OCI-LY3 (cell line): ENCODE results near the gene CD302.

Experiments used
- H2AFZ ChIP-seq: fragments of 200-600, 300-600 bp; shearing (Covaris generic); 2 replicates; pipeline ENCODE4 v1.6.0; 2014; ENCODE audit warnings: antibody characterized with exemption, low read depth, low read length
- H3K27ac ChIP-seq: fragments of 200-600, 300-600 bp; sonication (generic); 2 replicates; pipeline ENCODE4 v1.5.1; 2014; ENCODE audit warnings: mild to moderate bottlenecking, low read length, moderate library complexity, mixed read lengths
- H3K27me3 ChIP-seq: fragments of 200-600, 300-600 bp; sonication (generic); 2 replicates; pipeline ENCODE4 v1.6.1; 2014; ENCODE audit warnings: low read depth, low read length, mixed read lengths
- H3K36me3 ChIP-seq: fragments of 200-600, 300-600 bp; sonication (generic); replicated peaks from 2 replicates; pipeline ENCODE3; 2014; ENCODE audit warnings: low read depth, low read length, mixed read lengths
- H3K4me1 ChIP-seq: fragments of 300-600, 200-600 bp; sonication (generic); 2 replicates; pipeline ENCODE4 v1.6.1; 2014; ENCODE audit warnings: low read length, mixed read lengths
- H3K4me2 ChIP-seq: fragments of 200-600, 300-600 bp; sonication (generic); 2 replicates; pipeline ENCODE4 v1.6.1; 2014; ENCODE audit warnings: low read length, mixed read lengths
- H3K4me3 ChIP-seq: fragments of 300-600, 200-600 bp; sonication (generic); 2 replicates; pipeline ENCODE4 v1.5.1; 2014; ENCODE audit warnings: antibody characterized with exemption, mild to moderate bottlenecking, low read length, moderate library complexity
- H3K79me2 ChIP-seq: fragments of 300-600, 200-600 bp; shearing (Covaris generic); 2 replicates; pipeline ENCODE4 v1.6.1; 2014; ENCODE audit warnings: mild to moderate bottlenecking, low read length, mixed read lengths
- H3K9ac ChIP-seq: fragments of 300-600, 200-600 bp; shearing (Covaris generic); 2 replicates; pipeline ENCODE4 v1.6.0; 2014; ENCODE audit warnings: mild to moderate bottlenecking, low read length, moderate library complexity
- H3K9me3 ChIP-seq: fragments of 200-600, 300-600 bp; shearing (Covaris generic); 2 replicates; pipeline ENCODE4 v1.6.1; 2014; ENCODE audit warnings: low read length, mixed read lengths; ENCODE audit not compliant: insufficient read depth
- H4K20me1 ChIP-seq: fragments of 200-600, 300-600 bp; sonication (generic); 2 replicates; pipeline ENCODE4 v1.6.1; 2016; ENCODE audit warnings: low read length, mixed read lengths; ENCODE audit not compliant: insufficient read depth
- EZH2phosphoT487 ChIP-seq: fragments of 200-600 bp; shearing (Covaris generic); IDR thresholded peaks from 2 replicates; pipeline ENCODE4 v1.6.1; 2018; ENCODE audit warnings: antibody characterized with exemption, mixed run types, low read depth
- TF ChIP-seq, protein P1 (sequence below): fragments of 200-600, 300-600 bp; sonication (generic); IDR thresholded peaks from 2 replicates; pipeline ENCODE4 v1.5.1; 2014; ENCODE audit warnings: antibody characterized with exemption, low read length, low read depth

CD302 gene

DNA sequence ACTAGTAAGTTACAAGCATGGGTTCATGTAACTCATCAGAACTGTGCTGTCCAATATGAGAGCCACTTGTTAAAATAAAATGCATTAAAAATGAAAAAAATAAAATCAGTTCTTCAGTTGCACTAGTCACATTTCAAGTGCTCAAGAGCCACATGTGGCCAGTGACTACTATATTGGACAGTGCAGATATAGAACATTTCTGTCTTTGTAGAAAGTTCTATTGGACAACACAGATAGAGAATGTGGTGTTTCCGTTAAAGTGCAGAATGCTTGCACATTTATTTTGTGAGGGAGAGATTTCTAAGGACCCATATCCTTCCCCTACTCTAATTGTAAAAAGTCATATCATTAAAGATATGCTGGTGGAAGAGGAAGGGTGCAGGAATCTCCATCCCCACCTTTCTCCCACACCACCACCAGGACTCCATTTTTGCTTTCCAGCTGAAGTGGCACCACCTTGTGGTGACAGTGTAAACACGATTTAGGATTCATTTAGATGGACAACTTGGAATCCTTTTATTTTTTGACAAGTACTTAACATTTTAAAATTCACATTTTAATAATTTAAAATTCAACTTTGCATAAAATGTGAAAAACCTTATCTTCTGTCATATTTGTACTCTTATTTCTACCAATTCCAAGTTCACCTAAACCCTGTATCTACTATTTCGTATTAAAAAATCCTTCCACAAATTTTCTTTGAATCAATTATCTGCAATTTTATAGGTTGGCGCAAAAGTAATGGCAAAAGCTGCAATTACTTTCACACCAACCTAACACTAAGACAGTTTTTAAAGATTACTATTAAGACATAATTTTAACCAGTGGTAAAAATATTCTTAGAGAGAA lies 9.4 kb upstream of the CD302 start:
- Histone ChIP-seq H3K79me2 (no peaks in the 10 kb centered on the region), H2AFZ (no peak overlapping the region), H3K4me1 (peaks cover 5% of the 10 kb centered on the region), H3K36me3 (peaks cover 51% of the 10 kb centered on the region), H3K4me2 (no peak overlapping the region), H3K9me3 (no peaks in the 10 kb centered on the region), H4K20me1 (no peaks in the 10 kb centered on the region), H3K4me3 (no peak overlapping the region), H3K27ac (no peak overlapping the region), H3K27me3 (no peaks in the 10 kb centered on the region), H3K9ac (no peak overlapping the region)
- no peak for TF ChIP-seq EZH2phosphoT487
- TF ChIP-seq, protein P1, sequence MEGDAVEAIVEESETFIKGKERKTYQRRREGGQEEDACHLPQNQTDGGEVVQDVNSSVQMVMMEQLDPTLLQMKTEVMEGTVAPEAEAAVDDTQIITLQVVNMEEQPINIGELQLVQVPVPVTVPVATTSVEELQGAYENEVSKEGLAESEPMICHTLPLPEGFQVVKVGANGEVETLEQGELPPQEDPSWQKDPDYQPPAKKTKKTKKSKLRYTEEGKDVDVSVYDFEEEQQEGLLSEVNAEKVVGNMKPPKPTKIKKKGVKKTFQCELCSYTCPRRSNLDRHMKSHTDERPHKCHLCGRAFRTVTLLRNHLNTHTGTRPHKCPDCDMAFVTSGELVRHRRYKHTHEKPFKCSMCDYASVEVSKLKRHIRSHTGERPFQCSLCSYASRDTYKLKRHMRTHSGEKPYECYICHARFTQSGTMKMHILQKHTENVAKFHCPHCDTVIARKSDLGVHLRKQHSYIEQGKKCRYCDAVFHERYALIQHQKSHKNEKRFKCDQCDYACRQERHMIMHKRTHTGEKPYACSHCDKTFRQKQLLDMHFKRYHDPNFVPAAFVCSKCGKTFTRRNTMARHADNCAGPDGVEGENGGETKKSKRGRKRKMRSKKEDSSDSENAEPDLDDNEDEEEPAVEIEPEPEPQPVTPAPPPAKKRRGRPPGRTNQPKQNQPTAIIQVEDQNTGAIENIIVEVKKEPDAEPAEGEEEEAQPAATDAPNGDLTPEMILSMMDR = peak; percentile 72

DNA sequence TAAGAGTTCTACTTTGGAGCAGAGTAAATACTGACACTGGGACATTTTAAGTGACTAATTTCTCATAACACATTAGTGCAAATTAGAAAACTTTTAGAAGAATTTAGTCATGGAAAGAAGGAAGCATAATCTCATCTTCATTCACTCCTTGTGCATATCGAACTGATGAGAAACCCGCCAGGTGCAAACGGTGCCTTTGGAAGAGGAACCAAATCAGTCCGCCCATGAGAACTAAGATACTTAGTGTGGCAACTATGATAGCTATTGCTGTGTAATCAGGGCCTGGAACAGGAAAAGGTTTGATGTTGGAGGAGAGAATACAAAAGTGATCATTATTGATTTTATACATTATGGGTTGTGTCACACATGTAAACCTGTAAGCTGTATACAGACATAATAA lies 6.9 kb upstream of the CD302 start:
- no peak overlapping the region for H2AFZ ChIP-seq
- TF ChIP-seq, protein P1 = no peak
- no peak for TF ChIP-seq EZH2phosphoT487

DNA sequence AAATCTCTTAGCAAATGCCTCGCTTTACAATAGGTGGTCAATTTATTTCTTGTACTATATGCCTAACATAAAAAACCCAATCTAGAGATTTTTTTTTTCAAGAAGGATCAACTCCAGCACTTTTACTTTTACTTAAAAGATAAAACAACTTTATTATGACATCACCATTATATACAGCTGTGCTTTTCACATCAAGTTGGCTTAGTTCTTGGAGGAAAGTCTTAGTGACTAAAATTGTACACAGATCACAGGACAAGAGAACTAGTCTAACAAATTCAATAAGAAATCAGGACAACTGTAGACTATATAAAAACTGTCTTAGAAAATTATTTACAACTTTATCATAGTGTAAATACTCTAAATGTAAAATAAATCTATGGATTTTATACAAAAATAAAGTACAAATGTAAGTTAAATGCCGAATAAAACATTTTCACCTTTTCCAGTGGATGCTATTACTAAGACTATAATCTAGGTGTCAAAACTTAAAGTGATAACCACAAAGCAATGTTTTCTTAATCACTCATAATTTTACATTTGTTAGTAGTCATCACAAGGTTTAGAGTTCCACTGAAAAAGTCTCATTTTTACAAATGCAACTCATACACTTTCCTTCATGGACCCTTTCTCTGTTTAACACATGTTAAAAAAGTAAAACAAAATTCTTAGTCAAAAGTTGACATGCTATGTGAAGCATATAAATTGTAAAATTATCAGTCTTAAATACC lies 5.4 kb upstream of the CD302 start:
- peaks cover 11% of the 10 kb centered on the region for H3K4me1 ChIP-seq
- H3K9ac ChIP-seq = no peak overlapping the region
- H3K79me2 ChIP-seq = no peaks in the 10 kb centered on the region
- H3K9me3 ChIP-seq = no peaks in the 10 kb centered on the region
- TF ChIP-seq, protein P1 = no peak
- TF ChIP-seq EZH2phosphoT487 = no peak
- no peak overlapping the region for H3K27ac ChIP-seq
- no peak overlapping the region for H3K4me3 ChIP-seq
- peaks cover 42% of the 10 kb centered on the region for H3K36me3 ChIP-seq
- H4K20me1 ChIP-seq = no peaks in the 10 kb centered on the region
- no peaks in the 10 kb centered on the region for H3K27me3 ChIP-seq
- H3K4me2 ChIP-seq = no peak overlapping the region
- H2AFZ ChIP-seq = no peak overlapping the region

More for the DNA sequence above, 6.9 kb upstream of the CD302 start:
- Histone ChIP-seq H3K4me3 (no peak overlapping the region), H3K79me2 (no peaks in the 10 kb centered on the region), H3K4me2 (no peak overlapping the region), H3K9me3 (no peaks in the 10 kb centered on the region), H3K27ac (no peak overlapping the region), H3K4me1 (peaks cover 11% of the 10 kb centered on the region), H3K36me3 (peaks cover 37% of the 10 kb centered on the region), H4K20me1 (no peaks in the 10 kb centered on the region), H3K9ac (no peak overlapping the region), H3K27me3 (no peaks in the 10 kb centered on the region)

DNA sequence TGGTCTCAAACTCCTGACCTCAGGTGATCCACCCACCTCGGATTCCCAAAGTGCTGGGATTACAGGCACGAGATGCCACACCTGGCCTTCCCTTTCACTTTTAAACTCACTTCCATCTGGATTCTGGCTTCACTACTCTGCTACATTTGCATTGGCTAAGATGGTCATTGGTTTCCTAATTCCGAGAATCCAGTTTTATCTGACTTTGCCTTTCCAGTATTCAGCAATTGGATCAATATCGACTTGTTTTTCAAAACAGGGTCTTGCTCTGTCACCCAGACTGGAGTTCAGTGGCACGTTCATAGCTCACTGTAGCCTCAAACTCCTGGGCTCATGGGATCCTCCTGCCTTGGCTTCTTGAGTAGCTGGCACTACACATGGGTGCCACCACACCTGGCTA lies 4.7 kb upstream of the CD302 start:
- Histone ChIP-seq H4K20me1 (no peaks in the 10 kb centered on the region), H3K27ac (no peak overlapping the region), H3K79me2 (no peaks in the 10 kb centered on the region), H3K9ac (no peak overlapping the region), H3K36me3 (peaks cover 36% of the 10 kb centered on the region), H3K27me3 (no peaks in the 10 kb centered on the region), H3K4me1 (peaks cover 11% of the 10 kb centered on the region), H3K4me3 (no peak overlapping the region), H3K9me3 (no peaks in the 10 kb centered on the region), H2AFZ (no peak overlapping the region), H3K4me2 (no peak overlapping the region)
- no peak for TF ChIP-seq EZH2phosphoT487
- TF ChIP-seq, protein P1 = no peak
